HCT116 (cell line): Measurements from ENCODE around the gene RNU6-9.

Source experiments
- CEBPB ChIP-seq: IDR thresholded peaks from 2 replicates; pipeline ENCODE4 v1.6.1; 2012; ENCODE audit warnings: low read depth
- EZH2 ChIP-seq: fragments of 200-600 bp; sonication (generic); IDR thresholded peaks from 2 replicates; pipeline ENCODE4 v1.6.1; 2017; ENCODE audit warnings: antibody characterized with exemption, mixed run types
- EZH2phosphoT487 ChIP-seq: fragments of 200-600 bp; IDR thresholded peaks from 2 replicates; pipeline ENCODE4 v1.6.1; 2018; ENCODE audit warnings: antibody characterized with exemption, borderline replicate concordance
- POLR2A ChIP-seq: IDR thresholded peaks from 2 replicates; pipeline ENCODE4 v1.7.0; 2011; ENCODE audit warnings: borderline replicate concordance; ENCODE audit not compliant: insufficient read depth, insufficient read length; ENCODE audit errors: extremely low read depth
- POLR2AphosphoS5 ChIP-seq: IDR thresholded peaks from 2 replicates; pipeline ENCODE4 v1.6.1; 2011; ENCODE audit warnings: mild to moderate bottlenecking, low read depth, low read length, moderate library complexity
- SP1 ChIP-seq: IDR thresholded peaks from 2 replicates; pipeline ENCODE4 v1.6.1; 2012; ENCODE audit warnings: low read depth
- SRF ChIP-seq: IDR thresholded peaks from 2 replicates; pipeline ENCODE4 v1.6.1; 2012; ENCODE audit warnings: low read depth
- TCF7L2 ChIP-seq: IDR thresholded peaks from 2 replicates; pipeline ENCODE4 v1.7.0; 2011; ENCODE audit warnings: borderline replicate concordance, inconsistent platforms; ENCODE audit not compliant: insufficient read depth, insufficient read length; ENCODE audit errors: extremely low read depth
- ZFX ChIP-seq: fragments of 450-650 bp; IDR thresholded peaks from 2 replicates; pipeline ENCODE4 v1.6.1; 2017
- ZNF274 ChIP-seq: fragments of 200-500 bp; sonication (Bioruptor generic); IDR thresholded peaks from 2 replicates; pipeline ENCODE4 v1.6.1; 2014; ENCODE audit warnings: mild to moderate bottlenecking, low read depth, low read length, inconsistent platforms
- TF ChIP-seq, protein P1 (sequence below), 3 experiments: fragments of 200-600 bp in 1 of 3; sonication (generic) in 1 of 3; IDR thresholded peaks in 2 of 3; conservative IDR thresholded peaks in 1 of 3; 2 replicates each; pipeline ENCODE4 v1.5.1; 2012 to 2017; ENCODE audit warnings: low read depth in 2 of 3, low read length in 2 of 3, antibody characterized with exemption in 1 of 3, borderline replicate concordance in 1 of 3, control low read depth in 1 of 3, mild to moderate bottlenecking in 1 of 3, mixed read lengths in 1 of 3, mixed run types in 1 of 3, moderate library complexity in 1 of 3; ENCODE audit not compliant: insufficient read depth in 1 of 3
- TF ChIP-seq, protein P2 (sequence below): IDR thresholded peaks from 2 replicates; pipeline ENCODE4 v1.6.1; 2012
- TF ChIP-seq, protein P3 (sequence below): IDR thresholded peaks from 2 replicates; pipeline ENCODE4 v1.6.1; 2012

DNA sequence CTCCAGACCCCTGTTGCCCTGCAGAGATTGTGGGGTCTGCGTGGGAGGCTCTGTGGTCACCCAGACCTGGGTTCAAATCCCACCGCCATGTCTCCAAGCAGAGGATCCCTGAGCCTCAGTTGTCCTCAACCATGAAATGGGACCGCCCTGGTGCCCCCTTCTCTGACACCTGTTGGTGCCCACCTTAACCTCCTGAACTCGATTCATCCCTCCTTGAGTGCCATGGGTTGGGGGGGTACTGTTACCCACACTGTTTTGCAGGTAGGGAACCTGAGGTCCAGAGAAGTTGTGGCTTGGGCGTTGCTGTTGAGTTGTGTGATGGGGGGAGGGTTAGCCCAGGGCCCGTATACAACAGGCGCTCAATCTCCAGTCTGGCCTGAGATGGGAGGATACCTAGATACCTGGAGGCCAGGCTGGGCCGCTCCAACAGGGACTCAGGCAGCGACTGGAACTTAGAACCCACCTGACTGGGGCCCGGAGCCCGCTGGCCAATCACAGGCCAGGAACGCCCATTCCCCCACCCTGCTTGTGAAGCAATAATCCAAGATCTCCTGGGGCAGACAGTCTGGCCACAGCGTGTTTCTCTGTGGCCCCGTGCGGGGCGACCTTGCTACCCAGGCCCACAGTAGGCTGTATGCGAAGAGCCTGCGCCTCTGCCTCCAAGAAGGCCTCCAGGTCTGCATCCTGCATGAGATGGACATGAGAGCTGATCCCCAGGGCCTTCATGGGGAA, 35.4 kb downstream of the RNU6-9 start:
- TF ChIP-seq SP1: no peak
- no peak for TF ChIP-seq SRF
- no peak for TF ChIP-seq EZH2phosphoT487
- TF ChIP-seq, protein P1, sequence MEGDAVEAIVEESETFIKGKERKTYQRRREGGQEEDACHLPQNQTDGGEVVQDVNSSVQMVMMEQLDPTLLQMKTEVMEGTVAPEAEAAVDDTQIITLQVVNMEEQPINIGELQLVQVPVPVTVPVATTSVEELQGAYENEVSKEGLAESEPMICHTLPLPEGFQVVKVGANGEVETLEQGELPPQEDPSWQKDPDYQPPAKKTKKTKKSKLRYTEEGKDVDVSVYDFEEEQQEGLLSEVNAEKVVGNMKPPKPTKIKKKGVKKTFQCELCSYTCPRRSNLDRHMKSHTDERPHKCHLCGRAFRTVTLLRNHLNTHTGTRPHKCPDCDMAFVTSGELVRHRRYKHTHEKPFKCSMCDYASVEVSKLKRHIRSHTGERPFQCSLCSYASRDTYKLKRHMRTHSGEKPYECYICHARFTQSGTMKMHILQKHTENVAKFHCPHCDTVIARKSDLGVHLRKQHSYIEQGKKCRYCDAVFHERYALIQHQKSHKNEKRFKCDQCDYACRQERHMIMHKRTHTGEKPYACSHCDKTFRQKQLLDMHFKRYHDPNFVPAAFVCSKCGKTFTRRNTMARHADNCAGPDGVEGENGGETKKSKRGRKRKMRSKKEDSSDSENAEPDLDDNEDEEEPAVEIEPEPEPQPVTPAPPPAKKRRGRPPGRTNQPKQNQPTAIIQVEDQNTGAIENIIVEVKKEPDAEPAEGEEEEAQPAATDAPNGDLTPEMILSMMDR (IDR thresholded peaks at IDR 0.05 in 2 of 3, conservative IDR thresholded peaks at IDR 0.05 in 1 of 3; ENCODE audit: borderline replicate concordance in 1 of 3, insufficient read depth in 1 of 3, low read depth in 2 of 3, low read length in 2 of 3): no peak
- no peak for TF ChIP-seq POLR2A
- TF ChIP-seq, protein P2, sequence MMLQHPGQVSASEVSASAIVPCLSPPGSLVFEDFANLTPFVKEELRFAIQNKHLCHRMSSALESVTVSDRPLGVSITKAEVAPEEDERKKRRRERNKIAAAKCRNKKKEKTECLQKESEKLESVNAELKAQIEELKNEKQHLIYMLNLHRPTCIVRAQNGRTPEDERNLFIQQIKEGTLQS: no peak
- no peak for TF ChIP-seq EZH2
- TF ChIP-seq ZNF274: no peak
- TF ChIP-seq POLR2AphosphoS5: no peak
- TF ChIP-seq TCF7L2: no peak
- TF ChIP-seq, protein P3, sequence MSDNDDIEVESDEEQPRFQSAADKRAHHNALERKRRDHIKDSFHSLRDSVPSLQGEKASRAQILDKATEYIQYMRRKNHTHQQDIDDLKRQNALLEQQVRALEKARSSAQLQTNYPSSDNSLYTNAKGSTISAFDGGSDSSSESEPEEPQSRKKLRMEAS: no peak
- TF ChIP-seq CEBPB: no peak
- TF ChIP-seq ZFX: no peak
